GM12873 (cell line): ENCODE measurements around the gene PRMT5.

Experiments
- CTCF ChIP-seq: IDR thresholded peaks from 2 replicates; pipeline ENCODE4 v1.5.1; 2012; ENCODE audit warnings: low read depth, mild to moderate bottlenecking, moderate library complexity, low read length, control low read depth; ENCODE audit not compliant: insufficient read depth; ENCODE audit errors: missing control alignments

The PRMT5 gene

GRCh38 chr14:22901799-22902198 is 27.4 kb downstream of the PRMT5 start:
- no peak for TF ChIP-seq CTCF

GRCh38 chr14:22900081-22900799 is 28.9 kb downstream of the PRMT5 start:
- TF ChIP-seq CTCF = peak; percentile 71

- TF ChIP-seq CTCF = no peak
Measured at GRCh38 chr14:22898302-22899090, 30.7 kb downstream of the PRMT5 start.

- no peak for TF ChIP-seq CTCF
Measured at GRCh38 chr14:22897357-22897756, 31.8 kb downstream of the PRMT5 start.

GRCh38 chr14:22896760-22897159 is 32.4 kb downstream of the PRMT5 start:
- TF ChIP-seq CTCF = no peak

GRCh38 chr14:22896356-22896755 is 32.8 kb downstream of the PRMT5 start:
- no peak for TF ChIP-seq CTCF

- no peak for TF ChIP-seq CTCF
Measured at GRCh38 chr14:22895402-22895801, 33.8 kb downstream of the PRMT5 start.
